ENCODE results near the gene DTWD1.

- no peak for TF ChIP-seq CTCF (IDR thresholded peaks at IDR 0.05)
- TF ChIP-seq, protein P1, sequence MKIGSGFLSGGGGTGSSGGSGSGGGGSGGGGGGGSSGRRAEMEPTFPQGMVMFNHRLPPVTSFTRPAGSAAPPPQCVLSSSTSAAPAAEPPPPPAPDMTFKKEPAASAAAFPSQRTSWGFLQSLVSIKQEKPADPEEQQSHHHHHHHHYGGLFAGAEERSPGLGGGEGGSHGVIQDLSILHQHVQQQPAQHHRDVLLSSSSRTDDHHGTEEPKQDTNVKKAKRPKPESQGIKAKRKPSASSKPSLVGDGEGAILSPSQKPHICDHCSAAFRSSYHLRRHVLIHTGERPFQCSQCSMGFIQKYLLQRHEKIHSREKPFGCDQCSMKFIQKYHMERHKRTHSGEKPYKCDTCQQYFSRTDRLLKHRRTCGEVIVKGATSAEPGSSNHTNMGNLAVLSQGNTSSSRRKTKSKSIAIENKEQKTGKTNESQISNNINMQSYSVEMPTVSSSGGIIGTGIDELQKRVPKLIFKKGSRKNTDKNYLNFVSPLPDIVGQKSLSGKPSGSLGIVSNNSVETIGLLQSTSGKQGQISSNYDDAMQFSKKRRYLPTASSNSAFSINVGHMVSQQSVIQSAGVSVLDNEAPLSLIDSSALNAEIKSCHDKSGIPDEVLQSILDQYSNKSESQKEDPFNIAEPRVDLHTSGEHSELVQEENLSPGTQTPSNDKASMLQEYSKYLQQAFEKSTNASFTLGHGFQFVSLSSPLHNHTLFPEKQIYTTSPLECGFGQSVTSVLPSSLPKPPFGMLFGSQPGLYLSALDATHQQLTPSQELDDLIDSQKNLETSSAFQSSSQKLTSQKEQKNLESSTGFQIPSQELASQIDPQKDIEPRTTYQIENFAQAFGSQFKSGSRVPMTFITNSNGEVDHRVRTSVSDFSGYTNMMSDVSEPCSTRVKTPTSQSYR (CRISPR knock-in tag; IDR thresholded peaks at IDR 0.05), result no peak
- TF ChIP-seq ZBTB21 (CRISPR knock-in tag; IDR thresholded peaks at IDR 0.05; ENCODE audit: borderline replicate concordance), result no peak
- TF ChIP-seq, protein P2, sequence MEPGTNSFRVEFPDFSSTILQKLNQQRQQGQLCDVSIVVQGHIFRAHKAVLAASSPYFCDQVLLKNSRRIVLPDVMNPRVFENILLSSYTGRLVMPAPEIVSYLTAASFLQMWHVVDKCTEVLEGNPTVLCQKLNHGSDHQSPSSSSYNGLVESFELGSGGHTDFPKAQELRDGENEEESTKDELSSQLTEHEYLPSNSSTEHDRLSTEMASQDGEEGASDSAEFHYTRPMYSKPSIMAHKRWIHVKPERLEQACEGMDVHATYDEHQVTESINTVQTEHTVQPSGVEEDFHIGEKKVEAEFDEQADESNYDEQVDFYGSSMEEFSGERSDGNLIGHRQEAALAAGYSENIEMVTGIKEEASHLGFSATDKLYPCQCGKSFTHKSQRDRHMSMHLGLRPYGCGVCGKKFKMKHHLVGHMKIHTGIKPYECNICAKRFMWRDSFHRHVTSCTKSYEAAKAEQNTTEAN (CRISPR knock-in tag; IDR thresholded peaks at IDR 0.05), result no peak
- no peak for TF ChIP-seq FOXP4 (CRISPR knock-in tag; IDR thresholded peaks at IDR 0.05)
- TF ChIP-seq NFE2L1 (CRISPR knock-in tag; IDR thresholded peaks at IDR 0.05), result no peak
- TF ChIP-seq E2F4 (CRISPR knock-in tag; IDR thresholded peaks at IDR 0.05; ENCODE audit: borderline replicate concordance, low read depth), result no peak
- no peak for TF ChIP-seq ATF3 (CRISPR knock-in tag; conservative IDR thresholded peaks at IDR 0.05)
- TF ChIP-seq NFYB (CRISPR knock-in tag; conservative IDR thresholded peaks at IDR 0.05; ENCODE audit: low read depth), result no peak
These were observed 35.9 kb downstream of the DTWD1 start for GRCh38 chr15:49656734-49657133.

Measured in WTC11 (cell line).